OCI-LY3 (cell line): ENCODE measurements around the gene GRAMD1B.

Experiments
- CTCF ChIP-seq: fragments of 200-600, 300-600 bp; sonication (generic); IDR thresholded peaks from 2 replicates; pipeline ENCODE4 v1.5.1; 2014; ENCODE audit warnings: antibody characterized with exemption, low read length, low read depth
- EZH2phosphoT487 ChIP-seq: fragments of 200-600 bp; shearing (Covaris generic); IDR thresholded peaks from 2 replicates; pipeline ENCODE4 v1.6.1; 2018; ENCODE audit warnings: antibody characterized with exemption, mixed run types, low read depth

GRCh38 chr11:123570939-123571580 lies 141.0 kb downstream of the GRAMD1B start:
- no peak for TF ChIP-seq CTCF
- TF ChIP-seq EZH2phosphoT487, result no peak
